ENCODE measurements around the gene PFDN1. TPM values are rescaled to one million over a fixed set of nuclear protein-coding genes. Genes with fewer than 3 reads are reported as not detected.

The PFDN1 gene
- total and polyA plus RNA-seq, 8 donors, result 28.6 to 137 (median 74.2) TPM

DNA sequence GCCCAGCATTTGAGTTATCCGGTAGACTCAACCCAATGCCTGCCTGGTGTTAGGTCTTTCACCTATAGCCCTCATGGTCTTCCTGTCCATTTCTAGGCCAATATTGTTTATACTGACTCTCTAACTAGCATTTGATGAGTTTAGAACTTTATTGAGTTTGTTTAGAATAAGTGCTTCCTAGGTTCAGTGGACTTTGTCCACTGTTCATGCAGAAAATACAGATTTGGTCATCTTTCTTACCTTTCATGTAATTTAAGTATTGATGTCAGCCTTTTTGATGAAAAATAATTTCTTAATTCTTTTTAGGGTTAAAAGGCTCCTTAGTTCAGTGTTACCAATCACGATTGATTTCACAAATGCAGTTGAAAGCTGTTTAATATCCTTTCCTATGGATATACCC, 105.9 kb downstream of the PFDN1 start:
- Histone ChIP-seq H3K4me1 (peaks cover 24 to 93% (median 51%) of the 10 kb centered on the region in 4 donors), H3K27ac (peak overlapping the region; percentile 4 to 73 (median 54)), H3K9me3 (no peaks in the 10 kb centered on the region), H3K4me3 (no peak overlapping the region), H3K36me3 (peaks cover 9 to 47% (median 44%) of the 10 kb centered on the region in 4 donors), H3K27me3 (no peaks in the 10 kb centered on the region)
- TF ChIP-seq POLR2AphosphoS5 (IDR thresholded peaks at IDR 0.05) (no peak), EP300 (IDR thresholded peaks at IDR 0.05) (no peak), POLR2A (IDR thresholded peaks at IDR 0.05) (no peak)
- TF ChIP-seq, protein P1, sequence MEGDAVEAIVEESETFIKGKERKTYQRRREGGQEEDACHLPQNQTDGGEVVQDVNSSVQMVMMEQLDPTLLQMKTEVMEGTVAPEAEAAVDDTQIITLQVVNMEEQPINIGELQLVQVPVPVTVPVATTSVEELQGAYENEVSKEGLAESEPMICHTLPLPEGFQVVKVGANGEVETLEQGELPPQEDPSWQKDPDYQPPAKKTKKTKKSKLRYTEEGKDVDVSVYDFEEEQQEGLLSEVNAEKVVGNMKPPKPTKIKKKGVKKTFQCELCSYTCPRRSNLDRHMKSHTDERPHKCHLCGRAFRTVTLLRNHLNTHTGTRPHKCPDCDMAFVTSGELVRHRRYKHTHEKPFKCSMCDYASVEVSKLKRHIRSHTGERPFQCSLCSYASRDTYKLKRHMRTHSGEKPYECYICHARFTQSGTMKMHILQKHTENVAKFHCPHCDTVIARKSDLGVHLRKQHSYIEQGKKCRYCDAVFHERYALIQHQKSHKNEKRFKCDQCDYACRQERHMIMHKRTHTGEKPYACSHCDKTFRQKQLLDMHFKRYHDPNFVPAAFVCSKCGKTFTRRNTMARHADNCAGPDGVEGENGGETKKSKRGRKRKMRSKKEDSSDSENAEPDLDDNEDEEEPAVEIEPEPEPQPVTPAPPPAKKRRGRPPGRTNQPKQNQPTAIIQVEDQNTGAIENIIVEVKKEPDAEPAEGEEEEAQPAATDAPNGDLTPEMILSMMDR (IDR thresholded peaks at IDR 0.05), result no peak
- intact Hi-C loops (cut with DNase I; ENCODE audit: low total_unique reads), result no loop called here
- 29 to 73% (median 52%) methylated on average over 2 of the region's 2 CpGs for WGBS, 5 donors
- no peak for DNase-seq

GRCh38 chr5:140196115-140196814, 106.6 kb downstream of the PFDN1 start:
- H3K4me3 ChIP-seq, result no peak overlapping the region
- peaks cover 9 to 47% (median 44%) of the 10 kb centered on the region in 4 donors for H3K36me3 ChIP-seq
- TF ChIP-seq POLR2A (IDR thresholded peaks at IDR 0.05) (no peak), POLR2AphosphoS5 (IDR thresholded peaks at IDR 0.05) (no peak), EP300 (IDR thresholded peaks at IDR 0.05) (no peak)
- TF ChIP-seq, protein P1 (IDR thresholded peaks at IDR 0.05), result no peak
- peak overlapping the region in 4 of 5 donors; percentile 11 to 73 (median 64) for H3K27ac ChIP-seq
- no peaks in the 10 kb centered on the region for H3K9me3 ChIP-seq
- no peak for DNase-seq
- H3K4me1 ChIP-seq, result peaks cover 26 to 93% (median 51%) of the 10 kb centered on the region in 4 donors
- intact Hi-C loops (cut with DNase I; ENCODE audit: low total_unique reads), result no loop called here
- no peaks in the 10 kb centered on the region for H3K27me3 ChIP-seq
- WGBS, 5 donors, result 20 to 53% (median 31%) methylated on average over 2 of the region's 2 CpGs

Other genes with a start within 250 kb of the PFDN1 start
- 10 to 100 TPM; 12.5 to 30.8 (median 28.7) TPM for gene PURA, start 189.0 kb downstream of the PFDN1 start, total RNA-seq
- gene PURA, start 189.0 kb downstream of the PFDN1 start, polyA plus RNA-seq, result 1 to 10 TPM; 3.3 to 4.8 (median 4.6) TPM
- gene IGIP, start 177.2 kb downstream of the PFDN1 start, total RNA-seq, result 10 to 100 TPM in 3 of 5 donors, 1 to 10 TPM in 2; 1.8 to 29.5 (median 14.3) TPM
- gene IGIP, start 177.2 kb downstream of the PFDN1 start, polyA plus RNA-seq, result 1 to 10 TPM; 4.6 to 6.6 (median 6.1) TPM
- gene CYSTM1, start 127.9 kb downstream of the PFDN1 start, total RNA-seq, result 1,000 to 10,000 TPM in 1 of 5 donors, 100 to 1,000 TPM in 3, 10 to 100 TPM in 1; 23.2 to 1,029 (median 220) TPM
- gene CYSTM1, start 127.9 kb downstream of the PFDN1 start, polyA plus RNA-seq, result 1,000 to 10,000 TPM in 2 of 3 donors, 100 to 1,000 TPM in 1; 378 to 3,028 (median 2,014) TPM
- 10 to 100 TPM in 3 of 5 donors, 1 to 10 TPM in 2; 1.2 to 39.8 (median 27.7) TPM for gene HBEGF, start 43.5 kb upstream of the PFDN1 start, total RNA-seq
- gene HBEGF, start 43.5 kb upstream of the PFDN1 start, polyA plus RNA-seq, result 10 to 100 TPM in 2 of 3 donors, 1 to 10 TPM in 1; 8.5 to 15.0 (median 11.8) TPM
- not detected for gene SLC4A9, start 57.1 kb upstream of the PFDN1 start, total RNA-seq
- under 1 TPM in 1 of 3 donors, not detected in 2; 0.30 TPM for gene SLC4A9, start 57.1 kb upstream of the PFDN1 start, polyA plus RNA-seq
- gene ANKHD1, start 98.7 kb upstream of the PFDN1 start, total RNA-seq, result 100 to 1,000 TPM in 4 of 5 donors, 10 to 100 TPM in 1; 99.6 to 249 (median 175) TPM
- 10 to 100 TPM; 22.0 to 99.4 (median 37.6) TPM for gene ANKHD1, start 98.7 kb upstream of the PFDN1 start, polyA plus RNA-seq
- 10 to 100 TPM in 1 of 5 donors, 1 to 10 TPM in 4; 2.7 to 15.1 (median 8.1) TPM for gene EIF4EBP3, start 244.6 kb upstream of the PFDN1 start, total RNA-seq
- 10 to 100 TPM; 66.1 to 90.9 (median 80.2) TPM for gene EIF4EBP3, start 244.6 kb upstream of the PFDN1 start, polyA plus RNA-seq